Measurements from ENCODE around the gene UGT1A10.
"Not testable (repeated sequence)": the region's sequence is repeated elsewhere in the genome, so short reads cannot be mapped to it uniquely, and the experiment has no call there.

Gene UGT1A10

GRCh38 chr2:233699424-233700027, 63.3 kb downstream of the UGT1A10 start:
- TF ChIP-seq CTCF (conservative IDR thresholded peaks at IDR 0.05; ENCODE audit: control insufficient read depth, insufficient read depth, low read depth, low read length), result no peak
- no peak for DNase-seq (ENCODE audit: low read depth)
- H3K4me3 ChIP-seq (ENCODE audit: control insufficient read depth, low read depth, low read length), result no peak overlapping the region

GRCh38 chr2:233700028-233700635, 63.9 kb downstream of the UGT1A10 start:
- TF ChIP-seq CTCF (conservative IDR thresholded peaks at IDR 0.05; ENCODE audit: control insufficient read depth, insufficient read depth, low read depth, low read length), result no peak
- no peak for DNase-seq (ENCODE audit: low read depth)
- no peak overlapping the region for H3K4me3 ChIP-seq (ENCODE audit: control insufficient read depth, low read depth, low read length)

GRCh38 chr2:233700842-233701241, 64.6 kb downstream of the UGT1A10 start:
- H3K4me3 ChIP-seq (ENCODE audit: control insufficient read depth, low read depth, low read length); DNase-seq (ENCODE audit: low read depth): not testable (repeated sequence)

- H3K4me3 ChIP-seq (ENCODE audit: control insufficient read depth, low read depth, low read length), result no peak overlapping the region
- no peak for TF ChIP-seq CTCF (conservative IDR thresholded peaks at IDR 0.05; ENCODE audit: control insufficient read depth, insufficient read depth, low read depth, low read length)
- DNase-seq (ENCODE audit: low read depth), result no peak
Measured at GRCh38 chr2:233702238-233702637, 66.0 kb downstream of the UGT1A10 start.

- no peak overlapping the region for H3K4me3 ChIP-seq (ENCODE audit: control insufficient read depth, low read depth, low read length)
- DNase-seq (ENCODE audit: low read depth), result no peak
- no peak for TF ChIP-seq CTCF (conservative IDR thresholded peaks at IDR 0.05; ENCODE audit: control insufficient read depth, insufficient read depth, low read depth, low read length)
Measured at GRCh38 chr2:233705911-233706506, 69.8 kb downstream of the UGT1A10 start.

- H3K4me3 ChIP-seq (ENCODE audit: control insufficient read depth, low read depth, low read length), result no peak overlapping the region
- DNase-seq (ENCODE audit: low read depth), result peak; percentile 3
- no peak for TF ChIP-seq CTCF (conservative IDR thresholded peaks at IDR 0.05; ENCODE audit: control insufficient read depth, insufficient read depth, low read depth, low read length)
Measured at GRCh38 chr2:233706720-233707119, 70.5 kb downstream of the UGT1A10 start.

- DNase-seq (ENCODE audit: low read depth), result peak; percentile 33
- no peak overlapping the region for H3K4me3 ChIP-seq (ENCODE audit: control insufficient read depth, low read depth, low read length)
- TF ChIP-seq CTCF (conservative IDR thresholded peaks at IDR 0.05; ENCODE audit: control insufficient read depth, insufficient read depth, low read depth, low read length), result no peak
Measured at GRCh38 chr2:233707940-233708644, 71.8 kb downstream of the UGT1A10 start.

Measured in fibroblast of mammary gland (primary cell).